ENCODE measurements around the gene CCDC28A.

DNA sequence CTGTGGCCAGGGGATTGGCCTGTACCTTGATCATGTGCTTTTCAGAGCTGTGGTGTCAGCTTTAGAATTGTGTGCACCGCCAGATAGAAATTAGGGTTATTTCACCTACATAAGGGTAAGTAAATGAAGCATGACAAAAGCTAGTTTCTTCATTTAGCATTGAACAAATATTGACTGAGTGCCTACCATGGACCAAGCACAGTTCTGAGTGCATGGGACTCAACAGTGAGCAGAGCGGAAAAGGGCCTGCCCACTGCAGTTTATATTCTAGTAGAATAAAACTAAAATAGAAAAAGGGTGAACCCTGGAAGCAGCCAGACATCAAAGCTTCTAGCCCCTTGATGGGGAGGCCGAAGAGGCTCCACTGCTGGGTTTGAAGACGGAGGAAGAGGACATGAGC is 48.0 kb downstream of the CCDC28A start:
- TF ChIP-seq POLR2A (IDR thresholded peaks at IDR 0.05) = no peak
- TF ChIP-seq CTCF (IDR thresholded peaks at IDR 0.05) = no peak

Data from testis (tissue), 2 donors.